Fibroblast of mammary gland (primary cell): ENCODE results near the gene FDXR.

Source experiments
- DNase-seq: peaks from one replicate; pipeline ENCODE4 v3.0.0-alpha.2; 2010; ENCODE audit warnings: low read depth
- H3K4me3 ChIP-seq: 2 replicates; pipeline ENCODE4 v1.5.1; 2011; ENCODE audit warnings: low read depth, mild to moderate bottlenecking, low read length, moderate library complexity; ENCODE audit not compliant: control insufficient read depth
- CTCF ChIP-seq: conservative IDR thresholded peaks from 2 replicates; pipeline ENCODE4 v1.5.1; 2011; ENCODE audit warnings: low read depth, low read length, inconsistent platforms; ENCODE audit not compliant: control insufficient read depth, insufficient read depth

FDXR gene

GRCh38 chr17:74860872-74861661 lies 11.7 kb downstream of the FDXR start:
- H3K4me3 ChIP-seq = no peak overlapping the region

GRCh38 chr17:74860229-74860871 lies 12.4 kb downstream of the FDXR start:
- H3K4me3 ChIP-seq = no peak overlapping the region
- TF ChIP-seq CTCF = no peak
- no peak for DNase-seq

More at GRCh38 chr17:74860872-74861661, 11.7 kb downstream of the FDXR start:
- no peak for TF ChIP-seq CTCF
- DNase-seq = no peak

- no peak within 1 kb of the TSS for H3K4me3 ChIP-seq
- TF ChIP-seq CTCF = no peak
- DNase-seq = no peak
These were observed 13.2 kb downstream of the FDXR start, which contains the start of gene GRIN2C for GRCh38 chr17:74859459-74860228. Gene GRIN2C (minus strand): TSS chr17:74859885. CDS start chr17:74855092, 4,793 bp downstream.

- TF ChIP-seq CTCF = no peak
- H3K4me3 ChIP-seq = no peak overlapping the region
- DNase-seq = no peak
These were observed 13.9 kb downstream of the FDXR start for GRCh38 chr17:74858672-74859458.

GRCh38 chr17:74857191-74857590 lies 15.6 kb downstream of the FDXR start:
- DNase-seq = no peak
- no peak for TF ChIP-seq CTCF
- H3K4me3 ChIP-seq = no peak overlapping the region

GRCh38 chr17:74856112-74856511 lies 16.7 kb downstream of the FDXR start:
- H3K4me3 ChIP-seq = no peak overlapping the region
- DNase-seq = no peak
- no peak for TF ChIP-seq CTCF
